HepG2 (cell line): ENCODE data around the gene PAFAH1B1. TPM values are rescaled to one million over a fixed set of nuclear protein-coding genes. Genes with fewer than 3 reads are reported as not detected.
A peak's percentile ranks its signal among the peaks of the same experiment; 100 is the strongest.

Experiments used
- ARNT ChIP-seq: fragments of 450-650 bp; IDR thresholded peaks from 2 replicates; pipeline ENCODE4 v1.6.1; 2017
- CEBPG ChIP-seq: IDR thresholded peaks from 2 replicates; pipeline ENCODE4 v1.6.1; 2016
- FOXP4 ChIP-seq: sonication (generic); formaldehyde crosslinking; IDR thresholded peaks from 2 replicates; pipeline ENCODE4 v1.4.0; 2020; ENCODE audit warnings: missing genetic modification reagents
- GATA4 ChIP-seq: sonication (generic); IDR thresholded peaks from 2 replicates; pipeline ENCODE4 v1.6.1; 2016; ENCODE audit warnings: antibody characterized with exemption, low read depth, borderline replicate concordance
- HDAC1 ChIP-seq: sonication (generic); formaldehyde crosslinking; IDR thresholded peaks from 2 replicates; pipeline ENCODE4 v1.5.1; 2020; ENCODE audit warnings: mild to moderate bottlenecking, missing genetic modification reagents
- NR2F1 ChIP-seq, 2 experiments: fragments of 450-650 bp in 1 of 2; formaldehyde crosslinking in 1 of 2; IDR thresholded peaks; 2 replicates each; pipeline versions ENCODE4 v1.5.0 to v1.6.1; 2016 to 2020; ENCODE audit warnings: mild to moderate bottlenecking in 1 of 2, missing compliant biosample characterization in 1 of 2, missing genetic modification reagents in 1 of 2, moderate library complexity in 1 of 2
- POLR2G ChIP-seq: fragments of 200-400 bp; formaldehyde crosslinking; IDR thresholded peaks from 2 replicates; pipeline ENCODE4 v1.6.1; 2018; ENCODE audit warnings: mild to moderate bottlenecking, low read depth, low read length, moderate library complexity
- PPARG ChIP-seq: conservative IDR thresholded peaks from 2 replicates; pipeline ENCODE4 v1.6.1; 2016; ENCODE audit warnings: missing biosample characterization, missing genetic modification reagents
- SNAI1 ChIP-seq: sonication (generic); formaldehyde crosslinking; IDR thresholded peaks from 2 replicates; pipeline ENCODE4 v1.5.0; 2020; ENCODE audit warnings: mild to moderate bottlenecking, missing genetic modification reagents, borderline replicate concordance
- SOX5 ChIP-seq: IDR thresholded peaks from 2 replicates; pipeline ENCODE4 v1.6.1; 2016; ENCODE audit warnings: borderline replicate concordance
- SUZ12 ChIP-seq: fragments of 150-350 bp; IDR thresholded peaks from 2 replicates; pipeline ENCODE4 v1.6.1; 2014; ENCODE audit warnings: low read depth, low read length
- UBTF ChIP-seq: sonication (generic); formaldehyde crosslinking; IDR thresholded peaks from 2 replicates; pipeline ENCODE4 v1.4.0; 2020; ENCODE audit warnings: mild to moderate bottlenecking, missing genetic modification reagents
- XRCC5 ChIP-seq: fragments of 200-400 bp; formaldehyde crosslinking; optimal IDR thresholded peaks from 2 replicates; pipeline ENCODE3; 2017; ENCODE audit warnings: mild to moderate bottlenecking, low read length
- ZNF577 ChIP-seq: sonication (generic); formaldehyde crosslinking; IDR thresholded peaks from 2 replicates; pipeline ENCODE4 v1.4.0; 2020; ENCODE audit warnings: mild to moderate bottlenecking, low read depth, missing genetic modification reagents, borderline replicate concordance
- ZNF616 ChIP-seq: sonication (generic); formaldehyde crosslinking; IDR thresholded peaks from 2 replicates; pipeline ENCODE4 v1.5.0; 2020; ENCODE audit warnings: low read depth, mild to moderate bottlenecking, missing genetic modification reagents
- polyA plus RNA-seq, 8 experiments: library from polyadenylated mRNA; depleted of rRNA in 3 of 8; stranded (reverse) in 7 of 8; unstranded in 1 of 8; fragments of >200 nt; fragmentation: Illumina TruSeq in 4 of 8; extraction: Trizol in 4 of 8; gene quantifications; 2 replicates each; pipeline versions ENCODE4 v1.2.1 to v1.2.3, GENCODE V29; 2011 to 2016; ENCODE audit warnings: low read depth in 4 of 8, missing spikeins in 1 of 8, mixed read lengths in 1 of 8; ENCODE audit not compliant: insufficient read depth in 1 of 8
- total RNA-seq, 5 experiments: library from RNA; depleted of rRNA; stranded (reverse); fragments of >200 nt; fragmentation: Illumina TruSeq; extraction: Trizol; gene quantifications; 2 replicates each; pipeline ENCODE4 v1.2.3, GENCODE V29; 2016; ENCODE audit warnings: low read depth in 1 of 5
- TF ChIP-seq, protein P1 (sequence below): IDR thresholded peaks from 2 replicates; pipeline ENCODE4 v1.4.0; 2020; ENCODE audit warnings: mild to moderate bottlenecking, missing genetic modification reagents
- TF ChIP-seq, protein P2 (sequence below): fragments of 450-650 bp; IDR thresholded peaks from 2 replicates; pipeline ENCODE4 v1.6.1; 2016
- TF ChIP-seq, protein P3 (sequence below): sonication (generic); formaldehyde crosslinking; IDR thresholded peaks from 2 replicates; pipeline ENCODE4 v1.4.0; 2020; ENCODE audit warnings: missing genetic modification reagents
- TF ChIP-seq, protein P4 (sequence below): sonication (generic); formaldehyde crosslinking; IDR thresholded peaks from 2 replicates; pipeline ENCODE4 v1.4.0; 2020; ENCODE audit warnings: mild to moderate bottlenecking, missing genetic modification reagents, borderline replicate concordance

PAFAH1B1 gene
- total and polyA plus RNA-seq, 2 of the 13 experiments (the other 11 are each of a cell fraction or from before 2014, with no cell fraction given): 46.0 to 64.9 TPM

- TF ChIP-seq, protein P1, sequence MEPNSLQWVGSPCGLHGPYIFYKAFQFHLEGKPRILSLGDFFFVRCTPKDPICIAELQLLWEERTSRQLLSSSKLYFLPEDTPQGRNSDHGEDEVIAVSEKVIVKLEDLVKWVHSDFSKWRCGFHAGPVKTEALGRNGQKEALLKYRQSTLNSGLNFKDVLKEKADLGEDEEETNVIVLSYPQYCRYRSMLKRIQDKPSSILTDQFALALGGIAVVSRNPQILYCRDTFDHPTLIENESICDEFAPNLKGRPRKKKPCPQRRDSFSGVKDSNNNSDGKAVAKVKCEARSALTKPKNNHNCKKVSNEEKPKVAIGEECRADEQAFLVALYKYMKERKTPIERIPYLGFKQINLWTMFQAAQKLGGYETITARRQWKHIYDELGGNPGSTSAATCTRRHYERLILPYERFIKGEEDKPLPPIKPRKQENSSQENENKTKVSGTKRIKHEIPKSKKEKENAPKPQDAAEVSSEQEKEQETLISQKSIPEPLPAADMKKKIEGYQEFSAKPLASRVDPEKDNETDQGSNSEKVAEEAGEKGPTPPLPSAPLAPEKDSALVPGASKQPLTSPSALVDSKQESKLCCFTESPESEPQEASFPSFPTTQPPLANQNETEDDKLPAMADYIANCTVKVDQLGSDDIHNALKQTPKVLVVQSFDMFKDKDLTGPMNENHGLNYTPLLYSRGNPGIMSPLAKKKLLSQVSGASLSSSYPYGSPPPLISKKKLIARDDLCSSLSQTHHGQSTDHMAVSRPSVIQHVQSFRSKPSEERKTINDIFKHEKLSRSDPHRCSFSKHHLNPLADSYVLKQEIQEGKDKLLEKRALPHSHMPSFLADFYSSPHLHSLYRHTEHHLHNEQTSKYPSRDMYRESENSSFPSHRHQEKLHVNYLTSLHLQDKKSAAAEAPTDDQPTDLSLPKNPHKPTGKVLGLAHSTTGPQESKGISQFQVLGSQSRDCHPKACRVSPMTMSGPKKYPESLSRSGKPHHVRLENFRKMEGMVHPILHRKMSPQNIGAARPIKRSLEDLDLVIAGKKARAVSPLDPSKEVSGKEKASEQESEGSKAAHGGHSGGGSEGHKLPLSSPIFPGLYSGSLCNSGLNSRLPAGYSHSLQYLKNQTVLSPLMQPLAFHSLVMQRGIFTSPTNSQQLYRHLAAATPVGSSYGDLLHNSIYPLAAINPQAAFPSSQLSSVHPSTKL (CRISPR knock-in tag): peak; percentile 42; the same call in 1 of the 2 replicates
- no peak for TF ChIP-seq PPARG (CRISPR knock-in tag)
- TF ChIP-seq ZNF616 (CRISPR knock-in tag): no peak
- TF ChIP-seq POLR2G: no peak
- TF ChIP-seq FOXP4 (CRISPR knock-in tag): 0 out of 2 replicates have a peak, but pooled peaks have one; percentile 31
- TF ChIP-seq, protein P2, sequence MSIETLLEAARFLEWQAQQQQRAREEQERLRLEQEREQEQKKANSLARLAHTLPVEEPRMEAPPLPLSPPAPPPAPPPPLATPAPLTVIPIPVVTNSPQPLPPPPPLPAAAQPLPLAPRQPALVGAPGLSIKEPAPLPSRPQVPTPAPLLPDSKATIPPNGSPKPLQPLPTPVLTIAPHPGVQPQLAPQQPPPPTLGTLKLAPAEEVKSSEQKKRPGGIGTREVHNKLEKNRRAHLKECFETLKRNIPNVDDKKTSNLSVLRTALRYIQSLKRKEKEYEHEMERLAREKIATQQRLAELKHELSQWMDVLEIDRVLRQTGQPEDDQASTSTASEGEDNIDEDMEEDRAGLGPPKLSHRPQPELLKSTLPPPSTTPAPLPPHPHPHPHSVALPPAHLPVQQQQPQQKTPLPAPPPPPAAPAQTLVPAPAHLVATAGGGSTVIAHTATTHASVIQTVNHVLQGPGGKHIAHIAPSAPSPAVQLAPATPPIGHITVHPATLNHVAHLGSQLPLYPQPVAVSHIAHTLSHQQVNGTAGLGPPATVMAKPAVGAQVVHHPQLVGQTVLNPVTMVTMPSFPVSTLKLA: no peak
- TF ChIP-seq HDAC1 (CRISPR knock-in tag): no peak
- peak; percentile 71 for TF ChIP-seq CEBPG (CRISPR knock-in tag)
- TF ChIP-seq ARNT: no peak
- no peak for TF ChIP-seq XRCC5
- TF ChIP-seq, protein P3, sequence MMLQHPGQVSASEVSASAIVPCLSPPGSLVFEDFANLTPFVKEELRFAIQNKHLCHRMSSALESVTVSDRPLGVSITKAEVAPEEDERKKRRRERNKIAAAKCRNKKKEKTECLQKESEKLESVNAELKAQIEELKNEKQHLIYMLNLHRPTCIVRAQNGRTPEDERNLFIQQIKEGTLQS (CRISPR knock-in tag): no peak
- no peak for TF ChIP-seq GATA4
- TF ChIP-seq UBTF (CRISPR knock-in tag): no peak
- TF ChIP-seq NR2F1 (CRISPR knock-in tag; IDR thresholded peaks at IDR 0.05): no peak
- no peak for TF ChIP-seq SUZ12
- TF ChIP-seq ZNF577: no peak
- TF ChIP-seq, protein P4, sequence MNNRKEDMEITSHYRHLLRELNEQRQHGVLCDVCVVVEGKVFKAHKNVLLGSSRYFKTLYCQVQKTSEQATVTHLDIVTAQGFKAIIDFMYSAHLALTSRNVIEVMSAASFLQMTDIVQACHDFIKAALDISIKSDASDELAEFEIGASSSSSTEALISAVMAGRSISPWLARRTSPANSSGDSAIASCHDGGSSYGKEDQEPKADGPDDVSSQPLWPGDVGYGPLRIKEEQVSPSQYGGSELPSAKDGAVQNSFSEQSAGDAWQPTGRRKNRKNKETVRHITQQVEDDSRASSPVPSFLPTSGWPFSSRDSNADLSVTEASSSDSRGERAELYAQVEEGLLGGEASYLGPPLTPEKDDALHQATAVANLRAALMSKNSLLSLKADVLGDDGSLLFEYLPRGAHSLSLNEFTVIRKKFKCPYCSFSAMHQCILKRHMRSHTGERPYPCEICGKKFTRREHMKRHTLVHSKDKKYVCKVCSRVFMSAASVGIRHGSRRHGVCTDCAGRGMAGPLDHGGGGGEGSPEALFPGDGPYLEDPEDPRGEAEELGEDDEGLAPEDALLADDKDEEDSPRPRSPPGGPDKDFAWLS (CRISPR knock-in tag): no peak
- no peak for TF ChIP-seq SNAI1 (CRISPR knock-in tag)
- TF ChIP-seq SOX5 (CRISPR knock-in tag): peak; percentile 80; the same call in 1 of the 2 replicates
Measured at GRCh38 chr17:2564877-2565276, 28.6 kb upstream of the PAFAH1B1 start (continued).
